Skin epidermis (tissue), 12 donors: ENCODE data around the gene UXS1.

Experiments
- H3K27ac ChIP-seq, 21 experiments: fragments of 200-600 bp; sonication (generic) in 11 of 21; one replicate each; pipeline ENCODE4 v1.5.0; 2020; ENCODE audit warnings: mild to moderate bottlenecking in 3 of 21, inconsistent platforms in 2 of 21, moderate library complexity in 2 of 21
- H3K4me3 ChIP-seq, 7 experiments: fragments of 200-600 bp; sonication (generic) in 2 of 7; one replicate each; pipeline ENCODE4 v1.5.0; 2020; ENCODE audit warnings: inconsistent platforms in 2 of 7, mild to moderate bottlenecking in 2 of 7, moderate library complexity in 1 of 7

The UXS1 gene

GRCh38 chr2:106191511-106192016 lies 2.5 kb downstream of the UXS1 start:
- H3K27ac ChIP-seq, result no peak overlapping the region
- no peak overlapping the region for H3K4me3 ChIP-seq

- Histone ChIP-seq H3K27ac (no peak overlapping the region), H3K4me3 (no peak overlapping the region)
These were observed 4.2 kb downstream of the UXS1 start for GRCh38 chr2:106189764-106190468.

- H3K4me3 ChIP-seq, result no peak overlapping the region
- peak overlapping the region in 1 of 21 experiments; percentile 26 for H3K27ac ChIP-seq
These were observed 4.8 kb downstream of the UXS1 start for GRCh38 chr2:106189325-106189724.

GRCh38 chr2:106187273-106187891 lies 6.7 kb downstream of the UXS1 start:
- Histone ChIP-seq H3K4me3 (no peak overlapping the region), H3K27ac (no peak overlapping the region)

- Histone ChIP-seq H3K4me3 (no peak overlapping the region), H3K27ac (no peak overlapping the region)
These were observed 8.5 kb downstream of the UXS1 start for GRCh38 chr2:106185475-106186184.

GRCh38 chr2:106184857-106185256 lies 9.2 kb downstream of the UXS1 start:
- Histone ChIP-seq H3K4me3 (no peak overlapping the region), H3K27ac (no peak overlapping the region)

- H3K4me3 ChIP-seq, result no peak overlapping the region
These were observed 9.7 kb downstream of the UXS1 start for GRCh38 chr2:106184394-106184793.

GRCh38 chr2:106183101-106183696 lies 10.9 kb downstream of the UXS1 start:
- Histone ChIP-seq H3K27ac (peak overlapping the region in 2 of 21 experiments; percentile 3 to 16), H3K4me3 (no peak overlapping the region)

More at GRCh38 chr2:106184394-106184793, 9.7 kb downstream of the UXS1 start:
- H3K27ac ChIP-seq, result no peak overlapping the region

GRCh38 chr2:106181064-106181463 lies 13.0 kb downstream of the UXS1 start:
- no peak overlapping the region for H3K4me3 ChIP-seq
- no peak overlapping the region for H3K27ac ChIP-seq

GRCh38 chr2:106180602-106181001 lies 13.5 kb downstream of the UXS1 start:
- no peak overlapping the region for H3K4me3 ChIP-seq
- H3K27ac ChIP-seq, result no peak overlapping the region

- no peak overlapping the region for H3K27ac ChIP-seq
- H3K4me3 ChIP-seq, result no peak overlapping the region
These were observed 15.4 kb downstream of the UXS1 start for GRCh38 chr2:106178716-106179115.

- no peak overlapping the region for H3K4me3 ChIP-seq
These were observed 16.5 kb downstream of the UXS1 start for GRCh38 chr2:106177581-106177980.

GRCh38 chr2:106176446-106177099 lies 17.5 kb downstream of the UXS1 start:
- Histone ChIP-seq H3K4me3 (no peak overlapping the region), H3K27ac (no peak overlapping the region)

More at GRCh38 chr2:106177581-106177980, 16.5 kb downstream of the UXS1 start:
- no peak overlapping the region for H3K27ac ChIP-seq

GRCh38 chr2:106175086-106175850 lies 18.8 kb downstream of the UXS1 start:
- H3K4me3 ChIP-seq, result no peak overlapping the region
- H3K27ac ChIP-seq, result no peak overlapping the region

- H3K4me3 ChIP-seq, result no peak overlapping the region
These were observed 20.0 kb downstream of the UXS1 start for GRCh38 chr2:106174056-106174455.

GRCh38 chr2:106172649-106173048 lies 21.5 kb downstream of the UXS1 start:
- H3K4me3 ChIP-seq, result no peak overlapping the region
- H3K27ac ChIP-seq, result no peak overlapping the region

More at GRCh38 chr2:106174056-106174455, 20.0 kb downstream of the UXS1 start:
- H3K27ac ChIP-seq, result no peak overlapping the region

GRCh38 chr2:106168657-106169056 lies 25.4 kb downstream of the UXS1 start:
- H3K4me3 ChIP-seq, result no peak overlapping the region
- H3K27ac ChIP-seq, result no peak overlapping the region

- Histone ChIP-seq H3K27ac (no peak overlapping the region), H3K4me3 (no peak overlapping the region)
These were observed 27.0 kb downstream of the UXS1 start for GRCh38 chr2:106167067-106167466.

- Histone ChIP-seq H3K27ac (no peak overlapping the region), H3K4me3 (no peak overlapping the region)
These were observed 28.5 kb downstream of the UXS1 start for GRCh38 chr2:106165561-106165960.
